Activated gamma-delta T cell treated with Interleukin-2 at 50 U/mL for 16 hours (primary cell): ENCODE data around the gene PEX26.
"Not testable (repeated sequence)": the region's sequence is repeated elsewhere in the genome, so short reads cannot be mapped to it uniquely, and the experiment has no call there.

ENCODE experiments used
- DNase-seq: peaks from one replicate; pipeline ENCODE4 v3.0.0-alpha.2; 2020

Gene PEX26

DNA sequence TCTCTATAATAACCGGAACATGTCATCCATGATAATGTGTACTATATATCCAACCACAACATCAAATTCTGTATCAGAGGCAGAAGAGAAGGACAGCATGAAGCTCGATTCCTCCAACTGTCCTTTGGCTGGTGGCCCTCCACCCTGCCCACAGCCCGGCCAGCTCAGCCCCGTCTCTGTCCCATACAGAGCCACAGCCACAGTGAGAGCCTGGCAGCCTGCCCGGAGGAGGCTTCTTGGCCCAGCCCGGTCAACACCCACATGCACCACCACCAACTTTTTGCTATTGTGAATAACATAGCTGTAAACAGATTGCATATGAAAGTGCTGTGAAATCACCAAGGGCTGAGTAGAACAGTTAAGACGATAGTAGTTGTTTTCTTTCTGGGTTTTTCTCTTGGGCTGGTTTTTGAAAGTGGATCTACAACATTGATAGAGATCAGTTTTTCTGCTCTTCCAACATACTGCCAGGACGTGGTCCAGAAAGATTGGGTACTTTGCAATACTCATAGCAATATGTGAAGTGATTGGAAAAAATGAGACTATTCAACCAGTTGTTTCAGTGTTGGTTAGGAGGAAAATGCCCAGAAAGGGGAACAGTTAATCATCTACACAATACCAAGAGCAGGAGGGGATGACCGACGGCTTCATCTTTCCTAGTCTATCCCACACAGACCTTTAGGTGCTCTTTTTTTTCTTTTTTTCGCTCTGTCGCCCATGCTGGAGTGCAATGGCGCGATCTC is 25.9 kb downstream of the PEX26 start:
- no peak for DNase-seq

GRCh38 chr22:18104566-18104965 is 26.8 kb downstream of the PEX26 start:
- DNase-seq, result no peak

GRCh38 chr22:18105981-18106380 is 28.2 kb downstream of the PEX26 start:
- DNase-seq, result not testable (repeated sequence)

DNA sequence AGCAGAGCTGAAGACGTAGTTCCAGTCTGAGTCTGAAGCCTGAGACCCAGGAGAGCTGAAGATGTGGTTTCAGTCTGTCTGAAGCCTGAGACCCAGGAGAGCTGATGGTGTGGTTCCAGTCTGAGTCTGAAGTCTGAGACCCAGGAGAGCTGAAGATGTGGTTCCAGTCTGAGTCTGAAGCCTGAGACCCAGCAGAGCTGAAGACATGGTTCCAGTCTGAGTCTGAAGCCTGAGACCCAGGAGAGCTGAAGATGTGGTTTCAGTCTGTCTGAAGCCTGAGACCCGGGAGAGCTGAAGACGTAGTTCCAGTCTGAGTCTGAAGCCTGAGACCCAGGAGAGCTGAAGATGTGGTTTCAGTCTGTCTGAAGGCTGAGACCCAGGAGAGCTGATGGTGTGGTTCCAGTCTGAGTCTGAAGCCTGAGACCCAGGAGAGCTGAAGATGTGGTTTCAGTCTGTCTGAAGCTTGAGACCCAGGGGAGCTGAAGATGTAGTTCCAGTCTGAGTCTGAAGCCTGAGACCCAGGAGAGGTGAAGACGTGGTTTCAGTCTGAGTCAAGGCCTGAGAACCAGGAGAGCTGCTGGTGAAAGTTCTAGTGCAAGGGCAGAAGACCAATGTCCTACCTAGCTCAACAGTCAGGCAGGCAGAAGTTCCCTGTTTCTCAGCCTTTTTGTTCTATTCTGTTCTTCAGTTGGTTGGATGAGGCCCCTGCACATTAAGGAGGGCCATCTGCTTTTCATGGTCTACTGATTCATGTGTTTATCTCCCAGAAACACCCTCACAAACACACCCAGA is 29.0 kb downstream of the PEX26 start:
- DNase-seq, result not testable (repeated sequence)

DNA sequence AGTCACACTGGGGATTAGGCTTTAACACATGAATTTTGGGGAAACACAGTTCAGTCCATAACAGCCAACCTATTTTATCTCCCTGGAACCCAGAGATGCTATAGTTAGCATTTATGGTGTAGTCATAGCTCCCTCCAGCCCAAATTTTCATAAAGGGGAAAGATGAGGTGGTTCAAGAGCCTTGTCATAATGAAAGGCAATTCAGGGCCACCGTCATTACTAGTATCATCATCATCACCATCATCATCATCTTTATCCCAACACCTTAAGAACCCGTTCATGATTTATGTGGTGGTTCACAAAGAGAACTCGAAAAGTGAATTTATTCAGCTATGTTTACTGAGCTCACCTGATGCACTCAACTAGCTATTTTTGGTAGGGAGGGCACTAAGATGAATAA is 30.4 kb downstream of the PEX26 start:
- no peak for DNase-seq

- no peak for DNase-seq
Measured at GRCh38 chr22:18109410-18110193, 31.8 kb downstream of the PEX26 start.

DNA sequence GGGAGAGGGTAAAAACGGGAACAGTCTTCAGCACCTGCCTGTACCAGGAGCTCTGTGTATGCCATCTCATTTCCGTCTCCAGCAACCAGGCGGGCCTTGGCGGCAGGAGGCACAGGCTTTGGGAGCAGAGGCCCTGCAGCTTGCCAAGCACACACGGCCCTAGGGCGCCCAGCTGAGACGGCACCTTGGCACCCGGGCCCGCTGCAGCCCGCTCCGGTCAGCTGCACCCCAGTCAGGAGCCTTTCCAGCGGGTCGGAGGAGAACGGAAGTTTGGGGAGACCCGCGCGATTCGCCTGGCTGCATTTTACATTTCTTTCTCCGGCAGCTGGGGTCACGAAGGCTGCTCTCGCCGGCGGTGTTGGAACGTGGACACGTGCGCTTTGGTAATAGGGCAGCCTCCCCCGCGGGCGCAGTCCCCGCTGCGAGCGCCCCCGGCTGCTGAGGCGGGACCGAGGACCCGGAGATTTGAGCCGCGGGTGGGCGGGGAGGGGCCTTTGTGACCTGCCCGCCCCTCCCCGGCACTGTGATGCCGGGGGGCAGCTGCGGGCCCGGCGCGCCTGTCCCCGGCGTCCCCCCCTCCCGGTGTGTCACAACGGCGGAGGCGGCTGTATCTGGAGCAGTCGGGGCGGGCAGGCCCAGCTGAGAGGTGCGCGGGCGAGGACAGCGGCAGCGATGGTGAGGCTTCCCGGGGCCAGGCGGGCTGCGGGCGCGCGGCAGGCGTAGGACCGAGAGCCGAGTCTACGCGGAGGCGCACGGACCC is 32.6 kb downstream of the PEX26 start, which contains the start of gene TUBA8:
Gene TUBA8 (plus strand): TSS at position 616 of the 760 bp plus-strand sequence. CDS start 57 bp downstream, at position 673.
- DNase-seq, result no peak

GRCh38 chr22:18110954-18111758 is 33.4 kb downstream of the PEX26 start:
- no peak for DNase-seq

DNA sequence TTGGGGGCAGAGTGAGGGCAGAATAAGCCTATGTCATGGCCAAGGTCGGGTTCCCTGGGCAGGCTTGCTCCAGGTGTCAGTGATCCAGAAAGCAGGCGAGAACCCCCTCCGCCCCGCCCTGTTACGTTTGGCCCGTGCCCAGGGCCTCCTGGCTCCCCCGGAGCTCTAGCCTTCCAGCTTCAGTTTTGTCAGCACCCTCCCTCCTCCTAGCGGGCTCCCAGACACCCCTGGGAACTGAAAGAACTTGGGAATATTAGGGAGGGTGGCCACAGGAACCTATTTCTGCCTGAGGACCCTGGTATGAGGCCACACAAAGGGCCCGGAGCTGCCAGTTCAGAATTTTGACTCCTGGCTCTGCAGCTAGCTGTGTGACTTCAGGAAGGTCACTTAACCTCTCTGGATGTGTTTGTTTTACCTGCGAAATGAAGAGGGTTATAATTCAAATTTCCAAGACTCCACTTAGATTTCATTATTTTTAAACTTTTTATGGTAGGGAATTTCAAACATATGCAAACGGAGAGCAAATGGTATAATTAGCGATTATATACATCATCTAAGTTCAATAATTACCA is 34.1 kb downstream of the PEX26 start:
- no peak for DNase-seq

GRCh38 chr22:18112440-18112839 is 34.6 kb downstream of the PEX26 start:
- no peak for DNase-seq

DNA sequence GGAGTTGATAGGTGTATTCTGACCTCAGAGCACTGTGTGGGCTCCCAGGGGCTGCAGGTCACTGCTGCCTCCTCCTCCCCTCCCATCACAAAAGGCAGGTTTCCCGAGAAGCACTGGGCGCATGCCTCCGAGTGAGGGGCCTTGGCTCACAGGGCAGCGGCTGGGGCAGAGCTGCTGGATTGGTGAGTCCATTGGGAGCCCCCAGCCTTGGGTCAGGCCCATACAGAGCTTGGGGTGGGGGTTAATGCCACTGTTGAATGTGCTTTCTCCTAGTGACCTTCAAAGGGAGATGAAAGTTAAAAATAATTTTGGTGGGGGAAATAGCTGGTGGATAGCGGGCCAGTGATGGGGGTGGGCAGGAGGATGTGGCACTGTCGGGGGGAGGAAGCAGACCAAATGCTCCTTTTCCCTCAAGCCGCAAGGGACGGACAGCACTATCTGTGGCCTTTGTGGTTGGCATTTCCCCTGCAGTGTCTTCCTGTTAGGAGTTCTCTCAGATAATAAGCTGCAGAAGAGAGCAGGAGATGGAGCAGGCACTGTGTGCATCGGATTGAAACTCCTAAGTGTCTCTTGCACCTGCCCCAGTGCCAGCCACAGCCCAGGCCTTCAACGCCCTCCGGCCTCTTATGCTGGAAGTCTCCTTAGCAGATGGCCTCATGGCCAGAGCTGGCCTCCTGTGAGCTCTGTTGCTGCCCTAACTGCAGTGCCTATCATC is 36.0 kb downstream of the PEX26 start:
- DNase-seq, result no peak

DNA sequence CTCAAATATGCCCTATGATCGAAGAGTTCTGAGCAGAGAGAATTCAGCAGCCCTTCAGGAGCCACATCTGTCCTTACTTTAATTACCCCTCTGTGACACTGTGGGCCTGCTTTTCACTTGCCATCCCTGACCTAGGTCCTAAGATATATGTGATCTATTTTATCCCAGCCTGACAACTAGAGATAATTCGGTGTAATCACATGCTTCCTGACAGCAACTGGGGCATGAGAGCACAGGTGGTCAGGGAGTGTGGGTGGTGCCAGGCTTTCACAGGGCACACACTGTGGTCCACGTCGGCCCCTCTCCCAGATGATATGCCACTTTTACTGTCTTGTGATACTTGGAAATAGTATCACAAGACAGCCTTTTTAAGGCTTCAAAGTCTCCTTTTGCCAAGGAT is 36.7 kb downstream of the PEX26 start:
- no peak for DNase-seq

GRCh38 chr22:18114976-18115652 is 37.3 kb downstream of the PEX26 start:
- no peak for DNase-seq

DNA sequence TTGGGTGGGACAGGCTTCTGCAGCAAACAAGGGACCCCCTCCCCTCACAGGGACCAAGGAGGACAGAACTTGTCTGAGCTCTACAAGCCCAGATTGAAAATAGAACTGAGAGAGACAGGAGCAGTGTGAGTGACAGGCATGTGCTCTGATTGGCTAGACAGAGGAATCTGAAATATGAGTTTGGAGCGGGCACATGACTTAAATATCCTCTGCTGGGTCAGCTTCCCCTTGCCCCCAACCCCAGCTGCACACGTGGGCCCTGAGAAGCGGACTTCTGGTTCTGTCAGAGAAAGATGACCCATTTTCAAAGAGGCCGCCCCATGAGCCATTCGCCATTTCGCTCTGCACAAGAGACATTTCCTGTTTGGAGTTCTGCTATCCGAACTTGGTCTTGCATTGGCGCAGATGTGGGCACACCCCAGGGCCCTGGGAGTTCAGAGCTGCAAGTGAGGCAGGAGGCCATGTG is 38.1 kb downstream of the PEX26 start:
- DNase-seq, result no peak

DNA sequence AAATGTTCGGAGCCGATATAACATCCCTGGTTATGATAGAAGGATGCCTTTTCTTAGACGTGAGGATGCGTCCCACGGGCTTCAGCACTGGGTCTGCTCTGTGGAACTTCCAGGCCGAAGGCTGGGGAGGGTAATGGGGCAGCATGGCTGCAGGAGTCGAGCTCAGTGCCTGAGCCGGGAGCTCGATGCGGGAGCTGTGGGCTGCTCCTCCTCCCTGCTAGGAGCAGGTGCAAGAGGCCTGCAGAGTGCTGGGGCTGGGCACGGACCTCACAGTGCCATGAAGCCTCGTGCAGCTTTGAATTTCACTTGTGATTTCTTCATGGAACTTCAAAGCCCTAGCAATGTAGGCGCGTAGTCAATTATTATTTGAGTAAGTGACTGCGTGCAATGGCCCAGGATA is 38.8 kb downstream of the PEX26 start:
- no peak for DNase-seq

GRCh38 chr22:18118345-18118915 is 40.6 kb downstream of the PEX26 start:
- no peak for DNase-seq

DNA sequence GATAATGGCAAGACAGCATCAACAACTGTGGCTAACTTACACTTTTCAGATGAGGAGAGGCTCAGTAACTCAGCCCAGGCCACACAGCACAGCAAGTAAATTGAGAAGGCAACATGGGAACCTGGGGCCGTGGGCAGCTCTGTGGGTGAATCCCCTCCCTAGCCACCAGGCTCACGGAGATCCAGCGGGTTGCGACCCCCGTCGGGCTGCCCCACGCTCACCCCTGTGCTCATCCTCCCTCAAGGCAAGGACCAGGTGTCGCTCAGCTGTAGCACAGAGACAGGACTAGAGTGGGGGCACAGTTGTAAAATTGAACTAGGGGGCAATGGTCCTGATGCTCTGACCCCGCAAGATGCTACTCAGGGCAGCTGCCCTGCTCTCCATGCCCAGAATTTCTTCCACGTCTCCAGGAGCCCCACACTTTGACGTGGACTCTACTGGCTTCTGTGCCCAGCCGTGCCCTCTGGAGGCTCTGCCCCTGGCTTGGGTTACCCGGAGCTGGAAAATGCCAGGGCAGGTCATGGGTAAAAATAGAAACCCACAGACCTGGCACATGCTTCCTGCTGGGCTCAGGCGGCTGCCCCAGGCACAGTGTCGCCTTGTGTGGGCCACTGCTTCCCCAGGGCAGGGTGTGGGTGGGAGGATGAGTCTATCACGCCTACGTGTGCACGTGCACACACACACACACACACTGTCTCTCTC is 41.8 kb downstream of the PEX26 start:
- DNase-seq, result no peak

DNA sequence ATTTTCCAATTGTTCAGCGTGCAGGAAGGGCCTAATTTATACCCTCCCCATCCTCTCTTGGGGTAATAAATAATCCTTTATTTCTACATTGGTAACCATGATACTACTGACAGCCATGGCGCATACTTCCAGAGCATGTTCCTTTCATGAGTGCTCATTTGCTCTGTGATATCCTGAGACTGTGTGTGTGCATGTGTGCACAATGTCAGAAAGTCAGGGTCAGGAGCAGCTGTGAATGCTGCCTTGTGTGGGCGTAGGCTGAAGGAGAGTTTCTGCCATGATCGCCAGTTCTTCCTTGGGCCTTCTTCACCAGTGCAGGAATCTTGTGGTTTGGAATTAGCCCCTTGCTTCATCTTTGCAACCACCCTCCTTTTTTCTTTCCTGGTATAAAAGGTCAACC is 43.1 kb downstream of the PEX26 start:
- no peak for DNase-seq

- no peak for DNase-seq
Measured at GRCh38 chr22:18121506-18121905, 43.7 kb downstream of the PEX26 start.
